ENCODE results near the gene PARP14.
"Not testable (repeated sequence)": the region's sequence is repeated elsewhere in the genome, so short reads cannot be mapped to it uniquely, and the experiment has no call there.

PARP14 gene

GRCh38 chr3:122691195-122691594, 10.6 kb downstream of the PARP14 start:
- Histone ChIP-seq H2AFZ (ENCODE audit: low read length, unreplicated experiment) (no peak overlapping the region), H3K4me1 (ENCODE audit: control insufficient read depth, insufficient read depth, low read length, unreplicated experiment) (peaks cover 15% of the 10 kb centered on the region), H3K27me3 (ENCODE audit: insufficient read depth, low read length) (no peaks in the 10 kb centered on the region), H3K79me2 (ENCODE audit: control insufficient read depth, insufficient read depth, low read length, unreplicated experiment) (peaks cover 9% of the 10 kb centered on the region), H3K4me3 (ENCODE audit: low read depth, low read length) (no peak overlapping the region), H3K27ac (ENCODE audit: low read depth, low read length) (no peak overlapping the region), H3K36me3 (ENCODE audit: insufficient read depth, low read length) (peaks cover 54% of the 10 kb centered on the region)

GRCh38 chr3:122692674-122693073, 12.0 kb downstream of the PARP14 start:
- peaks cover 11% of the 10 kb centered on the region for H3K79me2 ChIP-seq (ENCODE audit: control insufficient read depth, insufficient read depth, low read length, unreplicated experiment)
- H3K36me3 ChIP-seq (ENCODE audit: insufficient read depth, low read length), result peaks cover 50% of the 10 kb centered on the region

DNA sequence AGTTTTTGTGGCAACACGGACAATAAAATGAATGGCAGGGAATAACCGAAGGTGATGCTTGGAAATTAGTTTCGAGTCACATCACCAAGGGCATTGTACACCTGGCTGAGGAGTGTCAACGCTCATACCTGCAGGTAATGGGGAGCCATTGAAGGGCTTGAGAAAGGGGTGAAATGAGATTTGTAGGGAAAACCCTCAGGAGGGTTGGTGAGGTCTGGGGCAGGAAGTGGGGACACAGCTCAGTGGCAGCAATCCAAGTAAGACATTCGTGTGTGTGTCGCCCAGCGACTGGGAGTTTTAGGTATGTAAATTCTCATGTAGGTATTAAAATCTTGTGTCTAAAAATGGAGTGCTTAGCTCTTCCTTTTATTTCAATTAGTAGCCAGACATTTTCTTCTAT, 14.3 kb downstream of the PARP14 start:
- Histone ChIP-seq H3K36me3 (ENCODE audit: insufficient read depth, low read length) (peaks cover 64% of the 10 kb centered on the region), H3K27me3 (ENCODE audit: insufficient read depth, low read length) (no peaks in the 10 kb centered on the region), H3K79me2 (ENCODE audit: control insufficient read depth, insufficient read depth, low read length, unreplicated experiment) (peaks cover 8% of the 10 kb centered on the region), H2AFZ (ENCODE audit: low read length, unreplicated experiment) (no peak overlapping the region), H3K4me3 (ENCODE audit: low read depth, low read length) (no peak overlapping the region), H3K27ac (ENCODE audit: low read depth, low read length) (no peak overlapping the region), H3K4me1 (ENCODE audit: control insufficient read depth, insufficient read depth, low read length, unreplicated experiment) (peaks cover 6% of the 10 kb centered on the region)

More at GRCh38 chr3:122692674-122693073, 12.0 kb downstream of the PARP14 start:
- H3K27me3 ChIP-seq (ENCODE audit: insufficient read depth, low read length), result no peaks in the 10 kb centered on the region
- no peak overlapping the region for H2AFZ ChIP-seq (ENCODE audit: low read length, unreplicated experiment)
- no peak overlapping the region for H3K4me3 ChIP-seq (ENCODE audit: low read depth, low read length)
- H3K4me1 ChIP-seq (ENCODE audit: control insufficient read depth, insufficient read depth, low read length, unreplicated experiment), result peaks cover 15% of the 10 kb centered on the region
- H3K27ac ChIP-seq (ENCODE audit: low read depth, low read length), result no peak overlapping the region

- no peak overlapping the region for H3K27ac ChIP-seq (ENCODE audit: low read depth, low read length)
- H3K4me1 ChIP-seq (ENCODE audit: control insufficient read depth, insufficient read depth, low read length, unreplicated experiment), result no peaks in the 10 kb centered on the region
- H3K79me2 ChIP-seq (ENCODE audit: control insufficient read depth, insufficient read depth, low read length, unreplicated experiment), result peaks cover 11% of the 10 kb centered on the region
- H3K36me3 ChIP-seq (ENCODE audit: insufficient read depth, low read length), result peaks cover 70% of the 10 kb centered on the region
- H2AFZ ChIP-seq (ENCODE audit: low read length, unreplicated experiment), result no peak overlapping the region
- H3K27me3 ChIP-seq (ENCODE audit: insufficient read depth, low read length), result no peaks in the 10 kb centered on the region
- H3K4me3 ChIP-seq (ENCODE audit: low read depth, low read length), result no peak overlapping the region
Observed at GRCh38 chr3:122695927-122696561, 15.4 kb downstream of the PARP14 start.

DNA sequence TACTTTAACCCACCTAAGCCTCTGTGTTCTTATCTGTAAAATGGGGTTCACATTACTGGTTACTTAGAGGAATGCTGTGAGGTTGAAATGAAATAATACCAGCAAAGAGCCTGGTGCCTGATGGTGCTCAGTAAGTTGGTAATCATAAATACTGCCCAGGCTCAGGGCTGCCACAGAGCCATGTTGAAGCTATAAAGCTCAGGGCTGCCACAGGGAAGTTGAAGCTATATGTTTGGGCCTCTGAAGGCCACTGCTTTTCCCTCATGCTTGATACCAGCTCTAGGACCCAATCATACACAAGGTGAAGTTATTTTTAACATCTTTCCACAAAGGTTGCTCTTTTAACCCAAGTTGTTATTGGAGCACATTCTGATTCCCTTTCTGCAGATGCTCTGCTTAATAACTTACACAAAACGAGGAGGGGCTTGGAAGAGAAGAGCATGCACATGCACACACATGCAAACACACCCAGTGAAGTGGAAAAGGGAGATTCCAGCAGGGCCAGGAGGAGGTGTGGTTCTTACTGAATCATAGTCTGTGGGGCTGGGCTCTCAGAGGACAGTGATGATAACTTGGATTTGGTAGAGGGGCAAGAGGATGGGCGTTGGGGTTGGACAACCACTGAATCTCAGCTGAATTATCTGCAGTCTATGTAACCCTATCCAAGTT, 17.4 kb downstream of the PARP14 start:
- H3K27me3 ChIP-seq (ENCODE audit: insufficient read depth, low read length), result no peaks in the 10 kb centered on the region
- no peak overlapping the region for H3K4me3 ChIP-seq (ENCODE audit: low read depth, low read length)
- no peaks in the 10 kb centered on the region for H3K4me1 ChIP-seq (ENCODE audit: control insufficient read depth, insufficient read depth, low read length, unreplicated experiment)

DNA sequence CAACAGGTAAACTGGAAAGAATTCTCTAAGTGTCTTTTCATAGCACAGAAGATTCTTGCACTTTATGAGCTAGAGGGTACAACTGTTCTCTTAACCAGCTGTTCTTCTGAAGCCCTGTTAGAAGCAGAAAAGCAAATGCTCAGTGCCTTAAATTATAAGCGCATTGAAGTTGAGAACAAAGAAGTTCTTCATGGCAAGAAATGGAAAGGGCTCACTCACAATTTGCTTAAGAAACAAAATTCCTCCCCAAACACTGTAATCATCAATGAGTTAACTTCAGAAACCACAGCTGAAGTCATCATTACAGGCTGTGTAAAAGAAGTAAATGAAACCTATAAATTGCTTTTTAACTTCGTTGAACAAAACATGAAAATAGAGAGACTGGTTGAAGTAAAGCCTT, 19.6 kb downstream of the PARP14 start:
- no peak overlapping the region for H3K27ac ChIP-seq (ENCODE audit: low read depth, low read length)
- H3K4me1 ChIP-seq (ENCODE audit: control insufficient read depth, insufficient read depth, low read length, unreplicated experiment), result no peaks in the 10 kb centered on the region
- H3K36me3 ChIP-seq (ENCODE audit: insufficient read depth, low read length), result peaks cover 72% of the 10 kb centered on the region
- peaks cover 14% of the 10 kb centered on the region for H3K79me2 ChIP-seq (ENCODE audit: control insufficient read depth, insufficient read depth, low read length, unreplicated experiment)
- H3K4me3 ChIP-seq (ENCODE audit: low read depth, low read length), result no peak overlapping the region
- no peaks in the 10 kb centered on the region for H3K27me3 ChIP-seq (ENCODE audit: insufficient read depth, low read length)
- H2AFZ ChIP-seq (ENCODE audit: low read length, unreplicated experiment), result no peak overlapping the region

More for the DNA sequence above, 17.4 kb downstream of the PARP14 start:
- Histone ChIP-seq H3K36me3 (ENCODE audit: insufficient read depth, low read length) (peaks cover 61% of the 10 kb centered on the region), H2AFZ (ENCODE audit: low read length, unreplicated experiment) (no peak overlapping the region), H3K79me2 (ENCODE audit: control insufficient read depth, insufficient read depth, low read length, unreplicated experiment) (peaks cover 17% of the 10 kb centered on the region), H3K27ac (ENCODE audit: low read depth, low read length) (no peak overlapping the region)

GRCh38 chr3:122705379-122705778, 24.7 kb downstream of the PARP14 start:
- peaks cover 29% of the 10 kb centered on the region for H3K79me2 ChIP-seq (ENCODE audit: control insufficient read depth, insufficient read depth, low read length, unreplicated experiment)
- H3K36me3 ChIP-seq (ENCODE audit: insufficient read depth, low read length), result peaks cover 78% of the 10 kb centered on the region
- no peak overlapping the region for H3K4me3 ChIP-seq (ENCODE audit: low read depth, low read length)
- no peak overlapping the region for H3K27ac ChIP-seq (ENCODE audit: low read depth, low read length)
- no peaks in the 10 kb centered on the region for H3K27me3 ChIP-seq (ENCODE audit: insufficient read depth, low read length)
- H3K4me1 ChIP-seq (ENCODE audit: control insufficient read depth, insufficient read depth, low read length, unreplicated experiment), result no peaks in the 10 kb centered on the region
- no peak overlapping the region for H2AFZ ChIP-seq (ENCODE audit: low read length, unreplicated experiment)

DNA sequence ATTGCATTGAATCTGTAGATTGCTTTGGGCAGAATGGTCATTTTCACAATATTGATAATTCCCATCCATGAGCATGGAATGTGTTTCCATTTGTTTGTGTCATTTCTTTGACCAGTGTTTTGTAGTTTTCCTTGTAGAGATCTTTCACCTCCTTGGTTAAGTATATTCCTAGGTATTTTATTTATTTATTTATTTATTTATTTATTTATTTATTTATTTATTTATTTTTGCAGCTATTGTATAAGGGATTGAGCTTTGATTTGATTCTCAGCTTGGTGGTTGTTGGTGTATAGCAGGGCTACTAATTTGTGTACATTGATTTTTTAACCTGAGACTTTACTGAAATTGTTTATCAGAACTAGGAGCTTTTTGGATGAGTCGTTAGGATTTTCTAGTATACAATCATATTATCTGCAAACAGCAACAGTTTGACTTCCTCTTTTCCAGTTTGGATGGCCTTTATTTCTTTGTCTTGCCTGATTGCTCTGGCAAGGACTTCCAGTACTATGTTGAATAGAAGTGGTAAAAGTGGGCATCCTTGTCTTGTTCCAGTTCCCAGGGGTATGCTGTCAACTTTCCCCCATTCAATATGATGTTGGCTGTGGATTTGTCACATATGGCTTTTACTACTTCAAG, 30.1 kb downstream of the PARP14 start:
- H3K4me3 ChIP-seq (ENCODE audit: low read depth, low read length); H3K27me3 ChIP-seq (ENCODE audit: insufficient read depth, low read length); H3K27ac ChIP-seq (ENCODE audit: low read depth, low read length); H2AFZ ChIP-seq (ENCODE audit: low read length, unreplicated experiment); H3K4me1 ChIP-seq (ENCODE audit: control insufficient read depth, insufficient read depth, low read length, unreplicated experiment): not testable (repeated sequence)
- Histone ChIP-seq H3K36me3 (ENCODE audit: insufficient read depth, low read length) (peaks cover 72% of the 10 kb centered on the region), H3K79me2 (ENCODE audit: control insufficient read depth, insufficient read depth, low read length, unreplicated experiment) (peaks cover 25% of the 10 kb centered on the region)

- no peak overlapping the region for H3K27ac ChIP-seq (ENCODE audit: low read depth, low read length)
- H3K36me3 ChIP-seq (ENCODE audit: insufficient read depth, low read length), result peaks cover 75% of the 10 kb centered on the region
Observed at GRCh38 chr3:122714273-122714672, 33.6 kb downstream of the PARP14 start.

GRCh38 chr3:122716667-122717066, 36.0 kb downstream of the PARP14 start:
- Histone ChIP-seq H3K79me2 (ENCODE audit: control insufficient read depth, insufficient read depth, low read length, unreplicated experiment) (no peaks in the 10 kb centered on the region), H3K4me3 (ENCODE audit: low read depth, low read length) (no peak overlapping the region), H2AFZ (ENCODE audit: low read length, unreplicated experiment) (no peak overlapping the region), H3K36me3 (ENCODE audit: insufficient read depth, low read length) (peaks cover 81% of the 10 kb centered on the region), H3K27me3 (ENCODE audit: insufficient read depth, low read length) (no peaks in the 10 kb centered on the region), H3K27ac (ENCODE audit: low read depth, low read length) (no peak overlapping the region), H3K4me1 (ENCODE audit: control insufficient read depth, insufficient read depth, low read length, unreplicated experiment) (no peaks in the 10 kb centered on the region)

More at GRCh38 chr3:122714273-122714672, 33.6 kb downstream of the PARP14 start:
- Histone ChIP-seq H3K4me1 (ENCODE audit: control insufficient read depth, insufficient read depth, low read length, unreplicated experiment) (no peaks in the 10 kb centered on the region), H3K4me3 (ENCODE audit: low read depth, low read length) (no peak overlapping the region), H2AFZ (ENCODE audit: low read length, unreplicated experiment) (no peak overlapping the region), H3K27me3 (ENCODE audit: insufficient read depth, low read length) (no peaks in the 10 kb centered on the region), H3K79me2 (ENCODE audit: control insufficient read depth, insufficient read depth, low read length, unreplicated experiment) (peaks cover 15% of the 10 kb centered on the region)
